ENCODE data around the gene PGBD5.

Gene PGBD5

DNA sequence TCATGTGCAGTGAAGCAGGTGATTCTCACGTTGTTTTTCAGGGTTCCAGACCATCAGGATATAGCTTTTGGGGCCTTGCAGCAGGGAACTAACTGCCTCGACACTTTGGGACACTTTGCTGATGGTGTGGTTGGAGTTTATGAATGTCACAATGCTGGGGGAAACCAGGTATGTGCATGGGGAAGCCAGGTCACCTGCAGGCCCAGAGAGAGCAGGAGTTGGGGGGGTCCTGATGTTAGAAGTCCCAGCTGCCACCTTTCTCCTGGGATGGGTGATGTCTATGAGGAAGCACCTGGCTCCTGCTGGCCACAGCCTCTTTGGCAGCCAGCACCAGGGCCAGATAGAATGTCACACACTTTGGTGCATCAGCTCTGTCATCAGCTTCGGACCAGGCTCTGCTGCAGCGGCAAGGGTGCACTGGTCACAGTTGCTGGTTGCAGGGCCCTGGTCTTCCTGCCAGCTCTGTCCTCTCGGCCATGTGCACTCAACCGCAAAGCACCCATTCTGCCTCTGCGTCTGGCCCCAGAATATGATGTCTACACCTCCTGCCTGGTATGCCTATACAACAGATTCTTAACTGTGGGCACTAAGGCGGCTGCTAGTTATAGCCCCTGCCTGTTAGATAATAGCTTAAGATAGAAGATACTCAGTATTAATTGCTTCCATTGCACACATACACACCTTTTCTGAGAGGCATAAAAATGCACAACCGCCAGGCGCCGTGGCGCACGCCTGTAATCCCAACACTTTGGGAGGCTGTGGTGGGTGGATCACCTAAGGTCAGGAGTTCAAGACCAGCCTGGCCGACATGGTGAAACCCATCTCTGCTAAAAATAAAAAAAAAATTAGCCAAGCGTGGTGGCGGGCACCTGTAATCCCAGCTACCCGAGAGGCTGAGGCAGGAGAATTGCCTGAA lies 160.7 kb downstream of the PGBD5 start:
- ChIA-PET POLR2A (no interaction called here), CTCF (interaction anchor here (0.7 to 1.6 kb wide), 4 partner anchors 9 to 61 kb away, joined by 3 to 4 read pairs (median 3); no protein-coding TSS in a partner anchor)
- H3K36me3 ChIP-seq (ENCODE audit: control insufficient read depth in 4 of 4, insufficient read depth in 4 of 4, low read length in 3 of 4) = peaks cover 11 to 59% (median 33%) of the 10 kb centered on the region in 4 experiments
- peaks cover 6 to 35% (median 26%) of the 10 kb centered on the region in 4 experiments for H3K4me1 ChIP-seq (ENCODE audit: control extremely low read depth in 1 of 4, control insufficient read depth in 4 of 4, insufficient read depth in 4 of 4, low read length in 3 of 4)
- 91% methylated on average over 13 of the region's 17 CpGs for WGBS (ENCODE audit: insufficient coverage)
- no peak overlapping the region for H3K4me3 ChIP-seq (ENCODE audit: control insufficient read depth in 1 of 7, extremely low read depth in 1 of 7, insufficient read depth in 4 of 7, low read depth in 2 of 7, low read length in 6 of 7)
- H3K27me3 ChIP-seq (replicated peaks in 2 of 5; ENCODE audit: control insufficient read depth in 4 of 5, insufficient read depth in 5 of 5, low read length in 4 of 5) = no peaks in the 10 kb centered on the region
- no peak for DNase-seq
- H3K27ac ChIP-seq (ENCODE audit: insufficient read depth in 1 of 2, low read depth in 1 of 2, low read length in 2 of 2, poor library complexity in 1 of 2, severe bottlenecking in 2 of 2) = no peak overlapping the region
- no peaks in the 10 kb centered on the region for H3K9me3 ChIP-seq (ENCODE audit: control extremely low read depth in 1 of 5, control insufficient read depth in 4 of 5, insufficient read depth in 2 of 5, low read depth in 1 of 5, low read length in 4 of 5)
